ENCODE data around the gene RPL9. TPM values are rescaled to one million over a fixed set of nuclear protein-coding genes. Genes with fewer than 3 reads are reported as not detected.
"Not testable (repeated sequence)": the region's sequence is repeated elsewhere in the genome, so short reads cannot be mapped to it uniquely, and the experiment has no call there.

The RPL9 gene
- total RNA-seq, 3 donors from 2014 or later, result 3,854 to 5,890 (median 5,583) TPM

DNA sequence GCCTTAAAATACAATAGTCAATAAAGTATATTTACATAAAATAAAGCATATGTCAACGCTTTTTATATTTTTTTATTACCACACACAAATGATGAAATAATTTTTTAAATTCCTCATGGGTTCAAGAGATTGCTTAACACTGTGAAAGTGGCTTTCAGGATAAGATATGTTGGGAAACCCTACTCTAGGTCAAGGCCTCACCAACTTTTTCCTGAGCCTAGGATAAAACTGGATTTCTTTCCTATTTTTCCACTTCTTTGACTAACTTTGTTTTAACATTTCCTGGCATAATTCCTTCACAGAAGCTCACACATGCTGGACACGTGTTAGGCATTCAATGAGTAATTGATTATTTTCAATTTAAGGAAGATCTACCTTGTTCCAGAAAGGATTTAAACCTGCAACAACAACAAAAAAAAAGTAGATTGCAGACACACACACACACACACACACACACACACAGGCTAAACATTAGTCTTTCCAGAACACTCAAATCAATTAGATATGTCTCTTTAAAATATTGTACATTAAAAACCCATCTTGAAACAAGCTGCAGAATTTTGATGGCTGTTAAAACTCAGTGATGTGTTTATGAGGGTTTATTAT is 42.9 kb downstream of the RPL9 start:
- no peaks in the 10 kb centered on the region for H3K36me3 ChIP-seq
- no peaks in the 10 kb centered on the region for H3K4me1 ChIP-seq
- intact Hi-C loops (cut with DNase I; ENCODE audit: low total_unique reads), result no loop called here
- no peak overlapping the region for H3K27ac ChIP-seq
- no peak overlapping the region for H3K4me3 ChIP-seq
- no peaks in the 10 kb centered on the region for H3K27me3 ChIP-seq
- H3K9me3 ChIP-seq, result no peaks in the 10 kb centered on the region
- TF ChIP-seq, protein P1, sequence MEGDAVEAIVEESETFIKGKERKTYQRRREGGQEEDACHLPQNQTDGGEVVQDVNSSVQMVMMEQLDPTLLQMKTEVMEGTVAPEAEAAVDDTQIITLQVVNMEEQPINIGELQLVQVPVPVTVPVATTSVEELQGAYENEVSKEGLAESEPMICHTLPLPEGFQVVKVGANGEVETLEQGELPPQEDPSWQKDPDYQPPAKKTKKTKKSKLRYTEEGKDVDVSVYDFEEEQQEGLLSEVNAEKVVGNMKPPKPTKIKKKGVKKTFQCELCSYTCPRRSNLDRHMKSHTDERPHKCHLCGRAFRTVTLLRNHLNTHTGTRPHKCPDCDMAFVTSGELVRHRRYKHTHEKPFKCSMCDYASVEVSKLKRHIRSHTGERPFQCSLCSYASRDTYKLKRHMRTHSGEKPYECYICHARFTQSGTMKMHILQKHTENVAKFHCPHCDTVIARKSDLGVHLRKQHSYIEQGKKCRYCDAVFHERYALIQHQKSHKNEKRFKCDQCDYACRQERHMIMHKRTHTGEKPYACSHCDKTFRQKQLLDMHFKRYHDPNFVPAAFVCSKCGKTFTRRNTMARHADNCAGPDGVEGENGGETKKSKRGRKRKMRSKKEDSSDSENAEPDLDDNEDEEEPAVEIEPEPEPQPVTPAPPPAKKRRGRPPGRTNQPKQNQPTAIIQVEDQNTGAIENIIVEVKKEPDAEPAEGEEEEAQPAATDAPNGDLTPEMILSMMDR (IDR thresholded peaks at IDR 0.05), result no peak
- no peak for TF ChIP-seq POLR2A (IDR thresholded peaks at IDR 0.05)
- no peak for DNase-seq (ENCODE audit: low spot score in 2 of 2)

DNA sequence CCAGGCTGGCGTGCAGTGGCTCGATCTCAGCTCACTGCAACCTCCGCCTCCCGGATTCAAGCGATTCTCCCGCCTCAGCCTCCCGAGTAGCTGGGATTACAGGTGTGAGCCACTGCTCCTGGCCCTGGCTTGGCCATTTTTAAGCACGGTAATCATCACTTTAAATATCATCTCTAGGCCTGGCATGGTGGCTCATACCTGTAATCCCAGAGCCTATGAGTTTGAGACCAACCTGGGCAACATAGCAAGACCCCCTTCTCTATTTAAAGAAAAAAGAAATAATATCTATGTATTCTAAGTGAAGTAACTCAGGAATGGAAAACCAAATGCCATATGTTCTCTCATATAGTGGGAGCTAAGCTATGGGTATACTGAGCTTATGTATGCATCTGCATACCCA is 47.2 kb downstream of the RPL9 start:
- not testable (repeated sequence) for DNase-seq (ENCODE audit: low spot score in 2 of 2); H3K4me1 ChIP-seq

DNA sequence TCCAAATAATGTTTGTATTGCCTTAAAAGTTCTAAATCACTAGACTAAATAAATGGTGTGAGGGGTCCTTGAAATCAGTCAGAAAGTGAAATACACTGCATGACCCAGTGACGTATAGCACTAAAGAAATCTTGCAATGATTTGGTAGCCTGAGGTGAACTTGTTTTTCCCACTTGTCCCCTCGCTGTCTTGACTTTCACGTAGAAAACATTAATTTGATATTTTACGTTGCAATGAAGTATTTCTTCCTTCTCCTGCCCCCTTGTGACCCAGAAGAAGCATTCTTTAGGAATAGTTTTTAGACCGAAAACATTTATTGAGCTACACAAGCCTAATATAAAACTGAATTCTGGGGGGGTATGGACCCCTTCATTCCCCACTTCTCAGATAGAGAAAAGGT is 48.3 kb downstream of the RPL9 start:
- TF ChIP-seq POLR2A (IDR thresholded peaks at IDR 0.05), result no peak
- no peak for TF ChIP-seq POLR2AphosphoS5 (IDR thresholded peaks at IDR 0.05)
- TF ChIP-seq, protein P1 (IDR thresholded peaks at IDR 0.05), result no peak
- H3K4me3 ChIP-seq, result no peak overlapping the region
- no peaks in the 10 kb centered on the region for H3K27me3 ChIP-seq
- no peak for DNase-seq (ENCODE audit: low spot score in 2 of 2)
- no peaks in the 10 kb centered on the region for H3K36me3 ChIP-seq
- intact Hi-C loops (cut with DNase I; ENCODE audit: low total_unique reads), result no loop called here
- H3K9me3 ChIP-seq, result no peaks in the 10 kb centered on the region
- H3K27ac ChIP-seq, result no peak overlapping the region
- H3K4me1 ChIP-seq, result no peaks in the 10 kb centered on the region

More for the DNA sequence above, 47.2 kb downstream of the RPL9 start:
- H3K27ac ChIP-seq; H3K4me3 ChIP-seq; H3K27me3 ChIP-seq; H3K9me3 ChIP-seq; H3K36me3 ChIP-seq; intact Hi-C loops (cut with DNase I; ENCODE audit: low total_unique reads): not testable (repeated sequence)

DNA sequence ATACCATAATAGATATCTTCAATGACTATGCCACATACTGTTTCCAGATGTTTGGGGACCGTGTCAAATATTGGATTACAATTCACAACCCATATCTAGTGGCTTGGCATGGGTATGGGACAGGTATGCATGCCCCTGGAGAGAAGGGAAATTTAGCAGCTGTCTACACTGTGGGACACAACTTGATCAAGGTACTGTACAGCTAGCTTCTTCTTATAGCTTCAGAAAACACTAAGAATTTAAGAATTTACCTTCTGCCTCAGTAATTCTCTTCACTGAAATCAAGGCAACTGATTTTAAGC is 51.2 kb downstream of the RPL9 start:
- TF ChIP-seq POLR2A (IDR thresholded peaks at IDR 0.05), result no peak
- DNase-seq (ENCODE audit: low spot score in 2 of 2), result no peak

DNA sequence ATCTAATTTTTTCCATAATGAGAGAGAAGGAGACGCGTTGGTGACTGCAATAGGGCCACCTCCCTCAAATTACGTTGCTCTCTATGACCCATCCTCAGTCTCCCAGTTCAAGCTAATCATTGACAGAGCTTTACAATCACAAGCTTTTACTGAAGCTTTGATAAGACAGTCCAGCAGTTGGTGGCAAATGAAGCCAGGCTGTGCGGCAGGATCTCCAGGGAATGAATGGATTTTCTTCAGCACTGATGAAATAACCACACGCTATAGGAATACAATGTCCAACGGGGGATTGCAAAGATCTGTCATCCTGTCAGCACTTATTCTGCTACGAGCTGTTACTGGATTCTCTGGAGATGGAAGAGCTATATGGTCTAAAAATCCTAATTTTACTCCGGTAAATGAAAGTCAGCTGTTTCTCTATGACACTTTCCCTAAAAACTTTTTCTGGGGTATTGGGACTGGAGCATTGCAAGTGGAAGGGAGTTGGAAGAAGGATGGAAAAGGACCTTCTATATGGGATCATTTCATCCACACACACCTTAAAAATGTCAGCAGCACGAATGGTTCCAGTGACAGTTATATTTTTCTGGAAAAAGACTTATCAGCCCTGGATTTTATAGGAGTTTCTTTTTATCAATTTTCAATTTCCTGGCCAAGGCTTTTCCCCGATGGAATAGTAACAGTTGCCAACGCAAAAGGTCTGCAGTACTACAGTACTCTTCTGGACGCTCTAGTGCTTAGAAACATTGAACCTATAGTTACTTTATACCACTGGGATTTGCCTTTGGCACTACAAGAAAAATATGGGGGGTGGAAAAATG is 51.7 kb downstream of the RPL9 start, which contains the start of gene KLB:
Gene KLB, plus strand, starts transcription at position 168 of the 821 bp plus-strand sequence. Its CDS starts 20 bp downstream, at position 188.
- Histone ChIP-seq H3K4me3 (no peak within 1 kb of the TSS), H3K27me3 (no peaks in the 10 kb centered on the region), H3K9me3 (no peaks in the 10 kb centered on the region), H3K4me1 (no peaks in the 10 kb centered on the region), H3K36me3 (no peaks in the 10 kb centered on the region), H3K27ac (no peak within 1 kb of the TSS)
- DNase-seq (ENCODE audit: low spot score in 2 of 2), result no peak
- no peak for TF ChIP-seq POLR2AphosphoS5 (IDR thresholded peaks at IDR 0.05)
- no peak for TF ChIP-seq POLR2A (IDR thresholded peaks at IDR 0.05)
- TF ChIP-seq, protein P1 (IDR thresholded peaks at IDR 0.05), result no peak
- intact Hi-C loops (cut with DNase I; ENCODE audit: low total_unique reads), result no loop called here

More for the DNA sequence above, 51.2 kb downstream of the RPL9 start:
- no peaks in the 10 kb centered on the region for H3K9me3 ChIP-seq
- H3K36me3 ChIP-seq, result no peaks in the 10 kb centered on the region
- intact Hi-C loops (cut with DNase I; ENCODE audit: low total_unique reads), result no loop called here
- H3K27ac ChIP-seq, result no peak overlapping the region
- no peaks in the 10 kb centered on the region for H3K27me3 ChIP-seq
- H3K4me3 ChIP-seq, result no peak overlapping the region
- no peaks in the 10 kb centered on the region for H3K4me1 ChIP-seq

Other genes starting within 250 kb of the RPL9 start
- gene RFC1, start 92.6 kb downstream of the RPL9 start, total RNA-seq, result 10 to 100 TPM; 39.3 to 43.6 (median 41.8) TPM
- gene KLB, start 52.0 kb downstream of the RPL9 start, total RNA-seq, result 10 to 100 TPM in 1 of 3 donors, 1 to 10 TPM in 2; 2.0 to 23.2 (median 4.6) TPM
- gene LIAS, start 134 bp upstream of the RPL9 start, total RNA-seq, result 10 to 100 TPM; 10.6 to 17.9 (median 13.1) TPM
- 100 to 1,000 TPM in 1 of 3 donors, 10 to 100 TPM in 2; 68.3 to 134 (median 74.9) TPM for gene UGDH, start 68.5 kb upstream of the RPL9 start, total RNA-seq
- gene SMIM14, start 179.9 kb upstream of the RPL9 start, total RNA-seq, result 10 to 100 TPM; 38.7 to 71.0 (median 43.6) TPM
- 10 to 100 TPM; 28.5 to 31.0 (median 29.9) TPM for gene UBE2K, start 239.2 kb upstream of the RPL9 start, total RNA-seq